DND-41 (cell line): ENCODE data around the gene PRR5L.

ENCODE experiments used
- CTCF ChIP-seq: IDR thresholded peaks from 2 replicates; pipeline ENCODE4 v1.5.1; 2012; ENCODE audit warnings: borderline replicate concordance, low read length, moderate library complexity, mild to moderate bottlenecking; ENCODE audit not compliant: poor library complexity, severe bottlenecking; ENCODE audit errors: extremely low read depth
- EZH2 ChIP-seq: IDR thresholded peaks from 3 replicates; pipeline ENCODE4 v1.6.1; 2012; ENCODE audit warnings: borderline replicate concordance, low read depth, mild to moderate bottlenecking, moderate library complexity, low read length, inconsistent platforms; ENCODE audit not compliant: severe bottlenecking

GRCh38 chr11:36364551-36365325 is 68.7 kb downstream of the PRR5L start:
- TF ChIP-seq CTCF (no peak), EZH2 (no peak)
